ENCODE data around the gene PTPRM.
"Not testable (repeated sequence)": the region's sequence is repeated elsewhere in the genome, so short reads cannot be mapped to it uniquely, and the experiment has no call there.

Gene PTPRM

DNA sequence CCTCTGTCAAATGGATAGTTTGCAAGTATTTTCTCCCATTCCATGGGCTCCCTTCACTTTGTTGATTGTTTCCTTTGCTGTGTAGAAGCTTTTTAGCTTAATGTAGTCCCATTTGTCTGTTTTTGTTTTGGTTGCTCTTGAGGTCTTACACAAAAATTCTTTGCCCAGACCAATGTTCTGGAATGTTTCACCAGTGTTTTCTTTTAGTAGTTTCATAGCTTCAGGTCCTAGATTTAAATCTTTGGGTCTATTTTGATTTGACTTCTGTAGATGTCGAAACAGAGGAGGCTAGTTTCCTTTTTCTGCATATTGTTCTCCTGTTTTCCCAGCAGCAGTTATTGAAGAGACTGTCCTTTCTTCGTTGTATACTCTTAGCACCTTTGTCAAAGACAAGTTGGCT lies 351.6 kb downstream of the PTPRM start:
- no peak for DNase-seq

GRCh38 chr18:7919565-7919964 lies 352.4 kb downstream of the PTPRM start:
- DNase-seq = no peak

GRCh38 chr18:7921938-7922587 lies 354.9 kb downstream of the PTPRM start:
- DNase-seq = no peak

DNA sequence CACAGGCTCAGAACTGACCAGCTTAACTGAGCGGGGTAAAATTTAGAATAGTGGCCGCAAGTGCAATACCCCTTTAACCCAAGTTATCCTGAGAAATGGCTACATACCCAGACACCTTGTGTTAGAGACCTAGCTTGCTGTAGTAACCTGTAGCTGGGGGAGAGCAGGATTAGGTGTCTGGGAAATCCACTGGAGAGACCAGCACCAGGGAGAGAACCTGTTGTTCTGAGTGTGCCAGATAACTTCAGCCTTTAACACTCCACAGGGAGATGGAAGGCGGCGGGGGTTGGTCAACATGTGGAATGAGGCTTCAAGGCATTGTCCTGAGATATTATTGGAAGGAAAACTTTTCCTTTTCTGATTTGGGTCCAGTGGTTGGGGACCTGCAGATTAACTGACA lies 356.0 kb downstream of the PTPRM start:
- no peak for DNase-seq

DNA sequence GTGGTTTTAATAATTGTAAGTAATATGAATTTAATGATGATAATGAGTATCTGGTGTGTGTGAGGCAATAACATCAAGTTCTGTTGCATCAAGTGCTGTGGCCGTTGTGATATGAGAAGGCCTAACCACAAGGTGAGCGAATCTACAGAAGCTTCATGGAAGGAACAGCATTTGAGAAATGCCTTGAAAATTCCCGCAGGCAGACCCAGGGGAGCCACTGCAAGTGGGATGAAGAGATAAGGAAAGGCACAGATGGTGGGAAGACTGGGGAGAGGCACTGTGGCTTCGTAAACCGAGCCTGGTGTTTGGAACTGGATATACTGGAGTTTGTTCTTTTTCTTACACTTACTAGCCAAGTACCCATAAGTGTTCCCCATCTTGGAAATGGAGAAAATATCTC lies 357.5 kb downstream of the PTPRM start:
- no peak for DNase-seq

- no peak for DNase-seq
Observed at GRCh38 chr18:7926526-7926925, 359.4 kb downstream of the PTPRM start.

DNA sequence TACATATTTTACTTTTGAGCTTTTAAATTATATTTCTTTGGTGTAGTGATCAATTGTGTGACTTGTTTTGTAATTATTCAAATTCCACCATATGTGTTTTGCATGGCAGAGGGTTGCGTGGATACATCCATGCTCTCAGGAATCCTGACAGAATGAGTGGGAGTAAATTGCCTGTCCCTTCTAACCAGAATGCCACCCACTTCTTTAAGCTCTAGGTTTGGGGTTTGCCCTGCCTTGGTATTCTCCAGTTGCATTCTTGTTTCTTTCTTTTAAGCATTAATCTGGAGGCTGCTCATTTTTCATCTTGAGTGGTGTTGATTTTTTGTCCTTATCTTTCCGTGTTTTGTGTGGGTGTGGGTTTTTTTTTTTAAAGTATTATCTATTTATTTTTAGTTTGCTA lies 360.0 kb downstream of the PTPRM start:
- no peak for DNase-seq

DNA sequence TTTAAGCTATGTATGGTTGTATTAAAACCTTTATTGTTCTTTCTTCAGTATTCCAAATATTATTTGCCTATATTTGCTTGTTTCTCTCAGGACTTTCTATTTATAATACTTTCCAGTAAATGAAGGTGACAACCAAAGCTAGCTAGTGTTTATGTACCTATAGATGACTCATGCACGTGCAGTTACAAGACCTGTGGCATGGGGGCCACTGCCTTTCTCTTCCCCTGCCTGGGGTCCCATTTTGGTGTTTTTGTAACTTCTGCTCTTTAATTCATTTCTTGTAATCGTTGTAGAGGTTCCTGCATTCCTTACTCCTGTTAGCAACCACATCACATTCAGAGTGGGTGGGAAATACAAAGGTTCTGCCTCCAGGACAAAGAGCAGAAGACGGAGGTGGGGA lies 364.6 kb downstream of the PTPRM start:
- DNase-seq = no peak

- DNase-seq = no peak
Observed at GRCh38 chr18:7937268-7937667, 370.2 kb downstream of the PTPRM start.

- no peak for DNase-seq
Observed at GRCh38 chr18:7939521-7939920, 372.4 kb downstream of the PTPRM start.

DNA sequence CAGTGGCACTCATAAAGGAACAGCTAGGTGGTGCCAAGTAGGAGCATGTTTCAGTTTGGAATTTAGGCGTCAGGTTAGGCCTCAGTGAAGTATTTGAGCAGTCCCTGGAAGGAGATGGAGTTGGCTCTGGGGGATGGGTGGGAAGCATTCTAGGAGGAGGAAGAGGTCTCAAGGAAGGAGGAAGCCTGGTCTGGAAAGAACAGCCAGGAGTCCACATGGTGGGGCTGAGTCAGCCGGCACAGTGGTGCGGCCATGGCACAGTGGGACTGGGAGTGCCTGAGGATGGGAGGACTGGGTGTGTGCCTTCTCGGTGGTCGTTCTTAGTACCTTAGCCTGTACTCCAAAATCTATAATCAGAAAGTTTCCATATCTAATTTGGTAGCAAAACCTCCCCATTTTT lies 373.3 kb downstream of the PTPRM start:
- DNase-seq = no peak

DNA sequence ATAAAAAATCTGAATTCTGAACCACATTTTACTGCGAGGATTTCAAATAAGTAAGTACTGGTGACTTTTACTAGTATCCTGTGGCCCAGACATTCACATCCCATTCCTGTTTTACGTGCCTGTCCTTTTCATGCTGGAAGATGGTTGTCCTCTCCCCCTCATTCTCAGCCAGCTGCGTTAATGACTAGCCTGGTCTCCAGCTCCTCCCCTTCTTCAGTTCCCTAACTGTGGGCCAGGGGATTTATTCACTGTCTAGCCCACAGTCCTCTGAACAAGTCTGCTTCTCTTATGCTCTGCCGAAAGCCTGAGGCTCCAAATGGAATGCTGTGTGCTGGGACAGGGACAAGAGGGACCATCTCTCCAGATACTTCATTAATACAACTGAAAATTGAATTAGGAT lies 373.9 kb downstream of the PTPRM start:
- no peak for DNase-seq

GRCh38 chr18:7941533-7941932 lies 374.4 kb downstream of the PTPRM start:
- DNase-seq = no peak

DNA sequence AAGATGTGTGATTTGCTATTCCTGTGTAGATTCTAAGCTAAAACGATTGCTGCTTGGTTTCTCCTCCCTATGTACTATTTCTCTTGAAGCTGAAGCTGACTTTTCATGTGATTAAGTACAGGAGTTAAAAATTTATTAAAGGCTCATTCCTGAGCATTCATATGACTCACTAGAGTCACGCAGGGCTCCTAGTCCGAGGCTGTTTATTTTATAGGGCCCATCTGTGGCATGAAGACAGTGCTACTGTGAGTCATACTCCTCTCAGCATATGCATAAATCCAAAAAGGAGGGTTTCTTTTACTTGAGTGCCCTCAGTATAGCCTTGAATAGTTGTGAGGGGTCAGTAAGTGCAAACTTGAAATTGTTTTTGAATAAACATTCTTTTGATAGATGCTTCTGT lies 378.8 kb downstream of the PTPRM start:
- no peak for DNase-seq

- no peak for DNase-seq
Observed at GRCh38 chr18:7946734-7947377, 379.7 kb downstream of the PTPRM start.

DNA sequence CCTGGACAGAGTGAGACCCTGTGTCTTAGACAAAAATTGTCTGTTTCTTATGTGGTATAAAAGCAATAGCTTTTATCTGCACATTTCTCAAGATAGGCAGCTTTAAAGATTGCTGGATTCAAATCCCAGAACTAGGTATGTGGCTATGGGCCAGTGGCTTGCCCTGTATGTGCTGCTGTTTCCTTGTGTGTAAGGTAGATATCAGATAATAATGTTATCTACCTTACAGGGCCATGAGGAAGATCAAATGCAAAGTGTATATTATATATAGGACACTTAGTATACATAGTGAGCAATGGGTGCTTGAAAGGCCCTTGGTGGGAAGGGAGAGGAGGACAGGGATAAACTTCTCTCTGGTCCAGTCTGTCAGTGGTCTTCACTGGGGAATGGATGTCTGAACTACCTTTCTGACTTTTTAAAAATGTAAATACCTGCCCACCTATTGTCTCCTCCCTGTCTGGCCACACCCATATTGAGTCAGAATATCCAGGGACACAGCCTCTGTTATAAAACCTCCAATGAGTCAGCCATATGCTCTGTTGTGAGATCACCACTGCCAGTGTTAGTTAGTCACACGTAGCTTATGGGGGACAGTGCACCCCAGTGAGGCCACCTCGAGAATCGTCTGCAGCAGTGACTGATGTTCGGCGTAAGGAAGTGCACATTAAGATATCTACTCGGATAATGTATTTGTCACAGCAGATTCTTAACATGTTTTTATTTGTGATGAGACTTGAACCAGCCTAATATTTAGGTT lies 383.4 kb downstream of the PTPRM start:
- no peak for DNase-seq

- DNase-seq = no peak
Observed at GRCh38 chr18:7953095-7953958, 386.2 kb downstream of the PTPRM start.

GRCh38 chr18:7954238-7954637 lies 387.1 kb downstream of the PTPRM start:
- no peak for DNase-seq

GRCh38 chr18:7955175-7955574 lies 388.1 kb downstream of the PTPRM start:
- no peak for DNase-seq

DNA sequence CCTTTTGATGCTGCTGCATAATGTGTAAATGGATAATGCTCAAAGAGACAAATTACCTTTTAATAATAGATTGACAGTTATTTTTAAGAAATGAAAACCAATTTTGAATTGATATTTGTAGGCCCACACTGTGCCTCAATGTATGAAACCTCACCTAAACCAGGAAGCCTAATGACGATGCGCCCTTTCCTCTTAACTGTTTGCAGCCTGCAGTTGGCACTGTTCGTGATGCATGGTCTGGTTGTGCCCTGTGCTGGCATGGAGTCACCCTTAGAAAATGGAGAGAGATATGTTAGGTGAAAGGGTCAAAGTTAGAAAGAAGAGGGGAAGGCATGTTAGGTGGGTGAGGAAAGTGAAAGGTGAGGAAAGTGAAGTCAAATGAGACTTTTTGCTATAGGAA lies 390.2 kb downstream of the PTPRM start:
- no peak for DNase-seq

DNA sequence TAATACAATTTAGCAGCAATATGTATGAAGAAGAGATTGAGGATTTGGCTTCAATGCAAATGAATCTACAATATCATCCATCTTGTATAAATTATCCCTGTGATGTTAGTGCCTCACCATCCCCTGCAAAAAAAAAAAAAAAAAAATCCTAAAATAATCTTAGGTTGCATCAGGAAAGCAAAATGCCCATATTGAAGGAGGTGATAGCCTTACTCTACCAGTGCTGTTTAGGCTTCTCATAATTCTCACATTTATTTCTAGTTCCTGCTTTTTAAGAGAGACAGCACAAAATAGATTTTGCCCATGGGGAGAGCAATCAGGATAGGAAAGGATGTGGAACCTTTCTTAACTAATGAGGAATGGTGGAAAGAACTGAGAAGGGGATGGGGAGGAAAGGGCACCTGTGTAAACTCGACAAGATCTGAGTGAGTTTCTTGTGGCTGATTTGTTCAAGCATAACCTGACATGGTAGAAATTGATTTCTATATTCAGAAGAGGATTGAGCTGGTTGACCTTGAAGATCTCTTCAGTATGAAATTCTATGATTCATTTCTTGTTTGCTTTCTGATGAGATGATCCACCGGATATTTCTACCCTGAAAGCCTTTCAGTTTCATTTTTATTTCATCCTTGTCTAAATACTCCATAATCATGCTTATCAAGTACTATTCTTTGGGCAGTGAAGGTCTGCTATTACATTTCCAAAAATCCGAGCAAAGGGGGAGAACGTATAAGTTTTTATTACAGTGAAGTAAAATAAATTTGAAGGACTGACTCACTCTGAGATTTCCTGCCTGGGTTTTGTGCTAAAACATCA lies 391.2 kb downstream of the PTPRM start:
- DNase-seq = no peak

DNA sequence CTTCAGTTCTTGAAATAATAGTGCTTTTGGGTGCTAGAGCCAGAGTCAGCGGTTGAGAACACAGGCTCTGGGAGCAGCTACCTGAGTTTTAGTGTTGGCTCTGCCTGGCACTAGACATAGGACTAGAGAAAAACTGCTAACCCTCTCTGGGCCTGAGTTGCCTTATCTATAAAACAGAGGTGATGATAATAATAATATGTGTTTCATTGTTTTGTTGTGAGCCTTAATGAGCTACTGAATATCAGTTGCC lies 391.7 kb downstream of the PTPRM start:
- no peak for DNase-seq

DNA sequence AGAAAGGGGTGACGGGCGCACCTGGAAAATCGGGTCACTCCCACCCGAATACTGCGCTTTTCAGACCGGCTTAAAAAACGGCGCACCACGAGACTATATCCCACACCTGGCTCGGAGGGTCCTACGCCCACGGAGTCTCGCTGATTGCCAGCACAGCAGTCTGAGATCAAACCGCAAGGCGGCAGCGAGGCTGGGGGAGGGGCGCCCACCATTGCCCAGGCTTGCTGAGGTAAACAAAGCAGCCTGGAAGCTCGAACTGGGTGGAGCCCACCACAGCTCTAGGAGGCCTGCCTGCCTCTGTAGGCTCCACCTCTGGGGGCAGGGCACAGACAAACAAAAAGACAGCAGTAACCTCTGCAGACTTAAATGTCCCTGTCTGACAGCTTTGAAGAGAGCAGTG lies 399.6 kb downstream of the PTPRM start:
- DNase-seq = not testable (repeated sequence)

Data from DMS79 (cell line).